Inferior parietal cortex (tissue), 1 donor: ENCODE data around the gene CFAP157.
A peak's percentile ranks its signal among the peaks of the same experiment; 100 is the strongest.

Source experiments
- DNase-seq: peaks from one replicate; pipeline ENCODE4 v3.0.0-alpha.2; 2016; ENCODE audit errors: extremely low spot score

Gene CFAP157

GRCh38 chr9:127715470-127716337 is 8.9 kb downstream of the CFAP157 start, which contains the start of the genes PTRH1 and TTC16:
PTRH1 (minus strand) TSS chr9:127715663; CDS start chr9:127715639, 24 bp downstream.
TTC16 (plus strand) TSS chr9:127716079; CDS start chr9:127716146, 67 bp downstream.
- DNase-seq: peak; percentile 95

GRCh38 chr9:127716412-127716811 is 9.6 kb downstream of the CFAP157 start:
- DNase-seq: no peak

DNA sequence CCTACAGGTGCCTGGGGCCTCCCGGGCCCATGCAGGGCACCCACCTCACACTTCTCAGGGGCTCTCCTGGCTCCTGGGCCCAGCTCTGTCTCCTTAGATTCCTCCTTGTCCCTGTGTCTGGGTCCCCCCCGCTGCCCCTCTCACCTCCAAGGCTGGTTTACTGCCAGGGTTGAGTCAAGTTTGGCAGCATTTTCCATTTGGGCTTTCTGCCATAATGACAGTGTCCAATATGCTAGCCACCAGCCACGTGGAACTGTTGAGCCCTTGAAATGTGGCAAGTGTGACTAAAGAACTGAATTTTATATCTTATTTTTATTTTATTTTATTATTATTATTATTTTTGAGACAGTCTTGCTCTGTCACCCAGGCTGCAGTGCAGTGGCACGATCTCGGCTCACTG is 11.0 kb downstream of the CFAP157 start:
- no peak for DNase-seq

DNA sequence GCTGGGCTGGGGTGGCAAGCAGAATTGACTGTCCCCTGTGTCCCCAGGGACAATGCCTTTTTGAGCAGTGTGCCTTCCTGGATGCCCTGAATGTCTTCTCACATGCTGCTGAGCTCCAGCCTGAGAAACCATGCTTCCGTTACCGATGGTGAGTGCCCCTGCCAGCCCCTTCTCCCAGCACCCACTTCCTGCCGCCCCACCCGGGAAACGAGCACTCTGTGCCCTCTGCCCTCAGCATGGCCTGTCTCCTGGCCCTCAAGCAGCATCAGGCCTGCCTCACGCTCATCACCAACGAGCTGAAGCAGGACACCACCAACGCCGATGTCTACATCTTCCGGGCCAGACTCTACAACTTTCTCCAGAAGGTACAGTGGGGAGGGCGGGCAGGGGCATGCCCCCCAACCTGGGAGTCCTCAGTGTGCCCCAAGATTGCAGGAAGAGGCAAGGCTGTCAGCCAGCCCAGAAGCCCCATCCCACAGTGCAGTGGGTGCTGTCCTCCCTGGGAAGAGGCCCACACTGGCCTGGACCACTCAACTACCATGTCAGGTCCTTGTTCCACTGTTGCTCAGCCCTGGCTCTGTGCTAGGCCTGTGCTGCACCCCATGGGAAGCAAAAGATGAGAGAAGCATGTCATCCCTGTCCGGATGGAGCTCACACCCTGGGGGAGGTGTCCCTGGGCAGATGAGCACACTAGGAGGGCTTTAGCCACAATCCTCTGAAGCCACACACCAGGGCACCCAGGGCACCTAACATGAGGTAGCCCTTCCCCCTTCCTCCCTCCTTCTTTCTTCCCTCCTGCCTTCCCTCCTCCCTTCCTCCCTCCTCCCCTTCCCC is 13.5 kb downstream of the CFAP157 start:
- no peak for DNase-seq

GRCh38 chr9:127720865-127721227 is 14.1 kb downstream of the CFAP157 start:
- no peak for DNase-seq

GRCh38 chr9:127721391-127721821 is 14.6 kb downstream of the CFAP157 start:
- DNase-seq: no peak

DNA sequence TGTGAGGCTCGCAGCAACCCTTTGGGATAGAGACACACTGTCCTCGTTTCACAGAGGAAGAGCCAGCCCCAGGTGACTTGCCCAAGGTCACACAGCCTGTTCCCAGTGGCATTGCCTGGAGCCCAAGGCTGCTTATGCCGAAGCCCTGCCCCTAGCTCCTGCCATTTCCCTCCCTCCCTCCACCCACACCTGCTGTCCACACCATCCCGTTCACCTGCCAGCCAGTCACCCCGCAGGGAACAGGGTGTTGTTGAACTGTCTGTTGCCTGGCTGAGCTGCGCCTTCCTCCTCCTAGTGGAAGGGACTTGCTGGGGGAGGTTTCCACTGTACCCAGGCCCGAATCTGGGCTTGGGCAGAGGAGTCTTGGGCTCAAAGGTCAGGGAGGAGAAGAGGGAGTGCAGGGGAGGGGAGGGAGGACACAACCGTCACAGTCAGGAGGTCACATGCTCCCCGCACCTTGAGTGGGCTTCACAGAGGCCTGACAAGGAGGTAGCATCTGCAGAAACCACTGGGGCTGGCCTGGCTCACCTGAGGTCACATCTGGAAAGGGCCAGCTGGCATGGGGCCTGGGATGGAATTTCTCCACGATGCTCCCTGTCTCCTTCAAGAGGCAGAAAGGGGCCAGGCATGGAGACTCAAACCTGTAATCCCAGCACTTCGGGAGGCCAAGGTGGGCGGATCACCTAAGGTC is 15.4 kb downstream of the CFAP157 start:
- DNase-seq: no peak

DNA sequence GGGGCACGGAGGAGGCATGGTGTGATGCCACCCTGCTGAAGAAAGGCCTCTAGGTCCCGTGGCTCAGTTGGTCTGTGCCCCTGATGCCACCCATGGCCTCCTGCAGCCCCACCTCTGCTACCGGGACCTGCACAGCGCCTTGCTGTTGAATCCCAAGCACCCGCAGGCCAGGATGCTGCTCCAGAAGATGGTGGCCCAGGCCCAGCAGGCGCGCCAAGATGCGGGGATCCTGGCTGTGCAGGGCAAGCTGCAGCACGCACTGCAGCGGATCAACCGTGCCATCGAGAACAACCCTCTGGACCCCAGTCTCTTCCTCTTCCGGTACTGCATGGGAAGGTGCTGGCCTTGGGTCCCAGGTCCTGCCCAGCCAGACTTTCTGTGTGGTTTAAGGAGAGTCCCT is 16.2 kb downstream of the CFAP157 start:
- no peak for DNase-seq

DNA sequence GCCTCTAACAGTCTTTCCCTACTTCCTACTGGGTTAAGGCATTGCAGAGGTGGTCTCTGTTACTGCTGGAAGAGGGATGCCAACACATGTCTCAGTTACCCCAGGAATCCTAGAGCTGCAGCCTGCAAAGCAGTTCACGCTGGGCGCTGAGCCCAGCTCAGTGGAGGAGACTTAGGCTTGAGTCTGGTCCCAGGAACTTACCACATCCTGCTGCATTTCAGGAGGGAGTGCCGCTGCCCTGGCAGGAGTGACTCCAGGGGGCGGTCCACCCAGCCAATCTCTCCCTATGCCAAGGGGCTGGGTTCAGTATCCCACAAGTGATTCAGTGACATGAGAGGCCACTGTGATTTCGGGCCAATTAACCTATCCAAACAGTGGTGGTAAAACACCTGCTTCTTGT is 16.7 kb downstream of the CFAP157 start:
- no peak for DNase-seq

DNA sequence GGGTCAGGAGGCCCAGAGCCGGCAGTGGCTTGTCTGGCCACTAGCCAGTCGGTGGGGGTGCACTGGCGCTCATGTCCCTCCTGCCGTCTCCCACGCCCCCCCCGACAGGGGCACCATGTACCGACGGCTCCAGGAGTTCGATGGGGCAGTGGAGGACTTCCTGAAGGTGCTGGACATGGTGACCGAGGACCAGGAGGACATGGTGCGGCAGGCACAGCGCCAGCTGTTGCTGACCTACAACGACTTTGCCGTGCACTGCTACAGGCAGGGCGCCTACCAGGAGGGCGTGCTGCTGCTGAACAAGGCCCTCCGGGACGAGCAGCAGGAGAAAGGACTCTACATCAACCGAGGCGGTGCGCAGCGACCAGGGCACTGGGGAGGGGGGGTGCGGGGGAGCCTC is 17.2 kb downstream of the CFAP157 start:
- DNase-seq: no peak

- DNase-seq: no peak
These were observed 20.1 kb downstream of the CFAP157 start for GRCh38 chr9:127726871-127727270.

DNA sequence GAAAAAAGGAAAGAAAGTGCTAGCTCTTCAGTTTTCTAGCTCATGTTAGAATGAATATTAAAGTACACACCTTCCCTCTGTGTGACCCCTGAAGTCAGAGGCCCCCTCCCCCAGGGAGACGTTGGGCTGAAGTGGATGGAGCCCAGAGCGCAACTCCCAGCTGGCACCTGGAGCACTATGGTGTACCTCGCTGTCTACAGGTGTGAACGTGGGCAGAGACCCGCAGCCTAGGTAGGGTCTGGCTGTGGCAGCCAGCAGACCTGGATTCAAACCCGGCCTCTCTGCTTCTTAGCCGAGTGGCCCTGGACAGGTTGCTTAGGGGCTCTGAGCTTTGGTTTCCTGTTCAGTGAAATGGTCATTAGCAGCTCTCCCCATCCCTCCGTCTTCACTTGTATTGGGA is 22.0 kb downstream of the CFAP157 start:
- DNase-seq: no peak

- no peak for DNase-seq
These were observed 22.9 kb downstream of the CFAP157 start for GRCh38 chr9:127729522-127730256.

DNA sequence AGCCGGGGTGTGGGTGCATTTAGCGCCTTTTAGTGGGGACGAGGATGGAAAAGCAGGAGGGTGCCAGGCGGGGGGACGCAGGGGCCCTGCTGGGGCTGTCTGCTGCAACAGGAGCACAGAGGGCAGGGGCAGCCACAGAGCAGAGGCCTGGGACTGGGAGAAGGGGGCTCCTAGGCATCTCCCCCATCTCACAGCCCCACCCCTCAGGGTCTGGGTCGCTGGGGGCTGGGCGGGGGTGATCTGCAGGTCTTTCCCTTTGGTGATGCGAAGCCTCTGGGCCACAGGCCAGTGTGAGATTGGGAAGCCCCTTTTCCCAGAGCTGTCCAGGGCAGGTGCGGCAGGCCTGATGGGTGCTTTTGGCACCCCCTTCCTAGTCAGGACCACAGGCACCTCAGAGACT is 23.5 kb downstream of the CFAP157 start:
- no peak for DNase-seq

GRCh38 chr9:127730799-127731410 is 24.1 kb downstream of the CFAP157 start:
- no peak for DNase-seq

DNA sequence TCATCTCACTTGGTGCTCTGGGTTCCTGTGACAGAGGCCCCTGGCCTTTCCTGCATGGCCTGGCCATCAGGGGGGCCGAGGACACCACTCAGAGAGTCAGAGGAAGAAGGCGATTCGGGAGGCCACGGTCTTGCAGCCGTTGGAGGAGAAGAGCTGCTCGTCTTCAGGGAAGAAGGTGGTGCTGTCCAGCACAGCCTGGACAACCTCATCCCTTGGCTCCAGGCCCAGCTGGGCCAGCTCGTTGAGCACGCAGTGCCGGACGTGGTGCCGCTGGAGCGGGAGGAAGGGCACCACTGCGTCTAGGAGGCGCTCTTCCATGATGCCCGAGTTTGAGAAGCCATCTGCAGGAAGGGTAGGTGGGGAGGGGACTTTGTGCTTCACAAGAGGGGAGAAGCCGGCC is 25.1 kb downstream of the CFAP157 start:
- DNase-seq: no peak

- DNase-seq: no peak
These were observed 25.7 kb downstream of the CFAP157 start for GRCh38 chr9:127732444-127732843.

GRCh38 chr9:127733614-127734013 is 26.8 kb downstream of the CFAP157 start:
- DNase-seq: no peak

- no peak for DNase-seq
These were observed 27.5 kb downstream of the CFAP157 start for GRCh38 chr9:127734247-127734746.

DNA sequence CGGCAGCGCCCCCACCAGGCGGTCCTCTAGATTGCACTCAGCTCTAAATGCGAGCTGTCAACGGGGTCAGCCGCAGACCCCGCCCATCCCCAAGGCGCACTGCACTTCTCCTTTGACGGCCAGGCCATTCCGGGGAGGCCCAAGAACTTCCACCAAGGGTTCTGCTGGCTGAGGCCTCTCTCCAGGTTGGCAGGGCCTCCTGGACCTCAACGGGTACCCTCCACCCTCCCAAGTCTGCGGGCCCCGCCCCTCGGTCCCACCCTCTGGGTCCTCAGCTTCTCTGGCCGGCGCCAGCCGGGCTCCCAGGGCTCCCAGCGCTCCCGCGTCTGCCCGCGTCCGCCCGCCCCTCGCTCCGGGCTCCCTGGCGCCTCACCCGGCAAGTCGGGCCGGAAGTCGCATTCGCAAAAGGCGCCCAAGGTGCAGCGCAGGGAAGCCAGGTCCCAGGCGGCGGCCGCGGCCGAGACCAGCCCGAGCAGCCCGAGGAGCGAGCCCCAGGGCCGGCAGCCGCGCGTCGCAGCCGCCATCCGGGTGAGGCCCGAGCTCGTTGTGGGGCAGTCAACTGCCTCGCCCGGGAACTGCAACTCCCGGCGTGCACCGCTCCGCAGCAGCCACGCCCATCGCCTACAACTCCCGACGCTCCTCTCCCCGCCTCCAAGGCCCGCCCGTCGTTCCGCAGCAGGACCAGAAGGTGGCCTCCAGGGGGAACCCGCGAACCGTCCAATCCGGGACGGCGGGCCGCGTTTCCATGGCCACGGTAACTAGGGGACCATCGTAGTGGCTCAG is 28.1 kb downstream of the CFAP157 start, which contains the start of gene TOR2A:
TOR2A (minus strand) TSS at position 548 of the 783 bp plus-strand sequence; CDS start at position 524, 24 bp downstream.
- peak; percentile 95 for DNase-seq
